Measurements from ENCODE around the gene LETMD1. TPM values are rescaled to one million over a fixed set of nuclear protein-coding genes. Genes with fewer than 3 reads are reported as not detected.
A peak's percentile ranks its signal among the peaks of the same experiment; 100 is the strongest.

LETMD1 gene
- total RNA-seq, 6 experiments from 2014 or later, result 22.1 to 35.6 (median 30.4) TPM

- ATAC-seq (no peak), DNase-seq (no peak)
- Histone ChIP-seq H3K4me1 (peaks cover 0 to under 1% (median 0%) of the 10 kb centered on the region in 4 donors), H3K36me3 (peaks cover 0 to 89% (median 48%) of the 10 kb centered on the region in 4 donors), H3K9me3 (no peaks in the 10 kb centered on the region), H3K27me3 (no peaks in the 10 kb centered on the region), H3K4me3 (no peak overlapping the region), H3K27ac (no peak overlapping the region)
- WGBS (ENCODE audit: insufficient coverage, low coverage, low lambda C conversion rate, missing lambda C conversion rate), result 100% methylated on average over 1 of the region's 2 CpGs
- TF ChIP-seq POLR2A (IDR thresholded peaks at IDR 0.05) (no peak), CTCF (IDR thresholded peaks at IDR 0.05) (no peak)
- intact Hi-C loops (cut with DNase I), result loop anchor here in 1 of 2 donors (10.0 kb wide), 1 partner anchor 190 kb away; no protein-coding TSS in a partner anchor
Observed at GRCh38 chr12:51055060-51055459, 6.9 kb downstream of the LETMD1 start.

DNA sequence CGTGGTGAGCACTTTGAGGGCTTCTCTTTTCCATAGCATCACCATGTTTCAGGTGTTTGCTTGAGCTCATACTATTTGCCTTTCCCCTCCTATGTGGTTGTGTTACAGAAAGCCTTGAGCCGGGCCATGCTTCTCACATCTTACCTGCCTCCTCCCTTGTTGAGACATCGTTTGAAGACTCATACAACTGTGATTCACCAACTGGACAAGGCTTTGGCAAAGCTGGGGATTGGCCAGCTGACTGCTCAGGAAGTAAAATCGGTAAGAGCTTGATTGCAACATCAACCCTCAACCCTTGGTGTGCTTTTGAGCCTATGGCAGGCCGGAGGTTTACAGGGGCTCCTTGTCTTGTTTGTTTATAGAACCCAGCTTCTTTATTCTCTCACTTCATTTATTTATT, 8.1 kb downstream of the LETMD1 start:
- Histone ChIP-seq H3K9me3 (no peaks in the 10 kb centered on the region), H3K4me1 (no peaks in the 10 kb centered on the region), H3K36me3 (peaks cover 0 to 85% (median 50%) of the 10 kb centered on the region in 4 donors), H3K27me3 (no peaks in the 10 kb centered on the region), H3K27ac (no peak overlapping the region), H3K4me3 (no peak overlapping the region)
- TF ChIP-seq POLR2A (IDR thresholded peaks at IDR 0.05), result no peak
- no peak for TF ChIP-seq CTCF (IDR thresholded peaks at IDR 0.05)
- DNase-seq, result peak in 1 of 3 donors; percentile 28
- peak in 3 of 4 donors; percentile 24 to 67 (median 29) for ATAC-seq
- WGBS (ENCODE audit: insufficient coverage, low coverage, low lambda C conversion rate, missing lambda C conversion rate), result 35% methylated on average over 3 of the region's 5 CpGs
- intact Hi-C loops (cut with DNase I), result loop anchor here in 1 of 2 donors (10.0 kb wide), 1 partner anchor 189 kb away; no protein-coding TSS in a partner anchor

GRCh38 chr12:51059086-51059485, 11.0 kb downstream of the LETMD1 start:
- H3K4me3 ChIP-seq, result no peak overlapping the region
- TF ChIP-seq POLR2A (IDR thresholded peaks at IDR 0.05), result no peak
- TF ChIP-seq CTCF (IDR thresholded peaks at IDR 0.05), result no peak
- WGBS (ENCODE audit: insufficient coverage, low coverage, low lambda C conversion rate, missing lambda C conversion rate), result 83% methylated on average over 3 of the region's 7 CpGs
- intact Hi-C loops (cut with DNase I), result loop anchor here in 1 of 2 donors (10.0 kb wide), 1 partner anchor 186 kb away; no protein-coding TSS in a partner anchor
- no peaks in the 10 kb centered on the region for H3K27me3 ChIP-seq
- H3K4me1 ChIP-seq, result peaks cover 0 to 10% (median 0%) of the 10 kb centered on the region in 4 donors
- H3K9me3 ChIP-seq, result no peaks in the 10 kb centered on the region
- H3K36me3 ChIP-seq, result peaks cover 0 to 69% (median 38%) of the 10 kb centered on the region in 4 donors
- no peak overlapping the region for H3K27ac ChIP-seq
- ATAC-seq, result no peak
- no peak for DNase-seq

- no peak for TF ChIP-seq POLR2A (IDR thresholded peaks at IDR 0.05)
- TF ChIP-seq CTCF (IDR thresholded peaks at IDR 0.05), result no peak
- Histone ChIP-seq H3K9me3 (no peaks in the 10 kb centered on the region), H3K4me3 (no peak overlapping the region), H3K4me1 (peaks cover 0 to 13% (median 0%) of the 10 kb centered on the region in 4 donors), H3K27ac (no peak overlapping the region), H3K27me3 (no peaks in the 10 kb centered on the region), H3K36me3 (peaks cover 0 to 69% (median 19%) of the 10 kb centered on the region in 4 donors)
- 68% methylated on average over 9 of the region's 9 CpGs for WGBS (ENCODE audit: insufficient coverage, low coverage, low lambda C conversion rate, missing lambda C conversion rate)
- no peak for DNase-seq
- peak in 2 of 4 donors; percentile 6 to 35 for ATAC-seq
- intact Hi-C loops (cut with DNase I), result no loop called here
Observed at GRCh38 chr12:51062631-51063397, 14.7 kb downstream of the LETMD1 start.

Measured in right lobe of liver (tissue), 6 donors.